ENCODE results near the gene ILRUN.

- TF ChIP-seq EZH2 (IDR thresholded peaks at IDR 0.05; ENCODE audit: borderline replicate concordance, insufficient read depth, low read depth, low read length, poor library complexity, severe bottlenecking) = no peak
- no peak for TF ChIP-seq CTCF (IDR thresholded peaks at IDR 0.05)
These were observed 18.1 kb upstream of the ILRUN start for GRCh38 chr6:34714663-34715062.
